NB4 (cell line): ENCODE results near the gene MRPL34.

Source experiments
- MAX ChIP-seq: IDR thresholded peaks from 2 replicates; pipeline ENCODE4 v1.6.1; 2011; ENCODE audit warnings: low read depth, low read length
- POLR2A ChIP-seq: IDR thresholded peaks from 2 replicates; pipeline ENCODE4 v1.6.1; 2011; ENCODE audit warnings: mild to moderate bottlenecking; ENCODE audit not compliant: insufficient read length; ENCODE audit errors: extremely low read depth
- TF ChIP-seq, protein P1 (sequence below): IDR thresholded peaks from one replicate; pipeline ENCODE4 v1.5.1; 2012; ENCODE audit warnings: low read depth, low read length

DNA sequence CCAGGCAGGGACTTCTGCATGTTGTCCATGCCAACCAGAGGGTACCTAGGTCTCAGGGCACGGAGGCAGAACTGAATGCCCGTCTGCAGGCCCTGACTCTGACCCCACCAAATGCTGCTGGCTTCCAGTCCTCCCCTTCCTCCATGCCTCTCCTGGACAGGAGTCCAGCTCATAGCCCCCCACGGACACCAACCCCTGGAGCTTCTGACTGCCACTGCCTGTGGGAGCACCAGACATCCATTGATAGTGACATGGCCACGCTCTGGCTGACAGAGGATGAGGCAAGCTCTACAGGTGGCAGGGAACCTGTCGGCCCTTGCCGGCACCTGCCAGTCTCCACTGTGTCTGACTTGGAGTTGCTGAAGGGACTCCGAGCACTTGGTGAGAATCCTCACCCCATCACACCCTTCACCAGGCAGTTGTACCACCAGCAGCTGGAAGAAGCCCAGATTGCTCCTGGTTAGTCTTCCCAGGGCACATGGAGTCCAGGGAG lies 22.1 kb upstream of the MRPL34 start:
- TF ChIP-seq, protein P1, sequence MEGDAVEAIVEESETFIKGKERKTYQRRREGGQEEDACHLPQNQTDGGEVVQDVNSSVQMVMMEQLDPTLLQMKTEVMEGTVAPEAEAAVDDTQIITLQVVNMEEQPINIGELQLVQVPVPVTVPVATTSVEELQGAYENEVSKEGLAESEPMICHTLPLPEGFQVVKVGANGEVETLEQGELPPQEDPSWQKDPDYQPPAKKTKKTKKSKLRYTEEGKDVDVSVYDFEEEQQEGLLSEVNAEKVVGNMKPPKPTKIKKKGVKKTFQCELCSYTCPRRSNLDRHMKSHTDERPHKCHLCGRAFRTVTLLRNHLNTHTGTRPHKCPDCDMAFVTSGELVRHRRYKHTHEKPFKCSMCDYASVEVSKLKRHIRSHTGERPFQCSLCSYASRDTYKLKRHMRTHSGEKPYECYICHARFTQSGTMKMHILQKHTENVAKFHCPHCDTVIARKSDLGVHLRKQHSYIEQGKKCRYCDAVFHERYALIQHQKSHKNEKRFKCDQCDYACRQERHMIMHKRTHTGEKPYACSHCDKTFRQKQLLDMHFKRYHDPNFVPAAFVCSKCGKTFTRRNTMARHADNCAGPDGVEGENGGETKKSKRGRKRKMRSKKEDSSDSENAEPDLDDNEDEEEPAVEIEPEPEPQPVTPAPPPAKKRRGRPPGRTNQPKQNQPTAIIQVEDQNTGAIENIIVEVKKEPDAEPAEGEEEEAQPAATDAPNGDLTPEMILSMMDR = no peak
- TF ChIP-seq POLR2A = no peak
- no peak for TF ChIP-seq MAX
